ENCODE measurements around the gene USP9X.

DNA sequence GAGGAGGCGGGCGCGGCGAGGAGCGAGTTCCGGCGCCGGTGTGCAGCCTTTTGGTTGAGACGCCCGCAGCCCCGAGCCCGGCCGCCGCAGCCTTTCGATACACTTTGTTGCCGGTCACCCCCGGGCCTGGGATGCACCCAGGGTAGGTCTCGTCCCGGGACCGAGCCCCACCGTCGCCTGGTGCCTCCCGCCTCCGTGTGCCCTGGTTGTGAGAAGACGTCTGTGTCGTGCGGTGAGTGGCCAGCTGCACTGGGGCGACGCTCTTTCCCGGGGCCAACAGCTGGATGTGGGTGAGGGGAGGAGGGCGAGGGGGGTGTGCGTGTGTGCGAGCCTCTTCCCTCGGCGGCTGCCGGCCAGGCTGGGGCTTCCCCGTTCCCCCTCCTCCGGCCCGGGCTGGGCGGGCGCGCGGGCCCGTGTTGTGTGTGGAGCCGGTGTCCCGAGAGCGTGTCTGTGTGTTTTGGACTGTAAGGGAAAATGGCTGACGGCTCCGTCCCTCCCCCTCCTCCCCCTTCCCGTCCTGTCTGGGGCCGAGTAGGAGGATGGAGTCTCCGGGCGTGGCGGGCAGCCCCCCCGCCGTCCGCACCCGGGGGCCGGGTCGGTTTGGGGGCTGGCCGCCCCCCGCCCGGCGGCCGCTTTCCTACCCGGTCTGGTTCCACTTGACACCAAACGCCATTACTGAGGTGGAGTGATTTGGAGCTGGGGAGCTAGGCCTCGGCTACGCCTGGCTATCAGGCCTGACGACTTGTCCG is 807 bp downstream of the USP9X start:
- 0 out of 3 replicates have a peak, but pooled peaks of 1 of the 2 experiments have one; percentile 39 for TF ChIP-seq POLR2A (IDR thresholded peaks at IDR 0.05; ENCODE audit: control extremely low read depth in 1 of 2, low read depth in 2 of 2, low read length in 2 of 2)
- no peak for TF ChIP-seq JUND (IDR thresholded peaks at IDR 0.05; ENCODE audit: low read length)

Measured in H1 (cell line).